Lung (tissue), 12 donors: ENCODE data around the gene HACD4. TPM values are rescaled to one million over a fixed set of nuclear protein-coding genes. Genes with fewer than 3 reads are reported as not detected.

Experiments used
- ATAC-seq: fragments of 200-7000 bp; cut with Tn5 transposase; one replicate; pipeline ENCODE4 v1.9.1; 2020; ENCODE audit warnings: moderate number of reproducible peaks; ENCODE audit not compliant: insufficient read depth, low FRiP score
- DNase-seq, 3 donors: peaks; one replicate each; pipeline ENCODE4 v3.0.0-alpha.2; 2013 to 2017
- H3K27ac ChIP-seq, 2 donors: one replicate each; pipeline ENCODE4 v1.5.1; 2013; ENCODE audit warnings: mild to moderate bottlenecking in 2 of 2, moderate library complexity in 2 of 2, control low read depth in 1 of 2, inconsistent platforms in 1 of 2, low read depth in 1 of 2, low read length in 1 of 2
- H3K27me3 ChIP-seq, 3 donors: one replicate each; pipeline ENCODE4 v1.5.1; 2013; ENCODE audit warnings: low read length in 2 of 3; ENCODE audit not compliant: control insufficient read depth in 3 of 3, insufficient read depth in 3 of 3
- H3K36me3 ChIP-seq, 4 donors: one replicate each; pipeline ENCODE4 v1.5.1; 2013; ENCODE audit warnings: low read length in 4 of 4, mild to moderate bottlenecking in 1 of 4, moderate library complexity in 1 of 4; ENCODE audit not compliant: control insufficient read depth in 4 of 4, insufficient read depth in 4 of 4
- H3K4me1 ChIP-seq, 5 donors: one replicate each; pipeline ENCODE4 v1.5.1; 2013; ENCODE audit warnings: low read length in 5 of 5, mild to moderate bottlenecking in 2 of 5, moderate library complexity in 1 of 5; ENCODE audit not compliant: control insufficient read depth in 5 of 5, insufficient read depth in 5 of 5
- H3K4me3 ChIP-seq: one replicate; pipeline ENCODE4 v1.5.1; 2013; ENCODE audit warnings: mild to moderate bottlenecking, control low read depth, moderate library complexity
- H3K9ac ChIP-seq, 2 donors: one replicate each; pipeline ENCODE4 v1.5.1; 2013; ENCODE audit warnings: low read length in 2 of 2, control low read depth in 1 of 2; ENCODE audit not compliant: insufficient read depth in 1 of 2
- H3K9me3 ChIP-seq, 4 donors: one replicate each; pipeline ENCODE4 v1.5.1; 2013; ENCODE audit warnings: low read length in 3 of 4, mild to moderate bottlenecking in 1 of 4, moderate library complexity in 1 of 4; ENCODE audit not compliant: control insufficient read depth in 4 of 4, insufficient read depth in 3 of 4
- CTCF ChIP-seq: IDR thresholded peaks from 2 replicates; pipeline ENCODE4 v1.5.1; 2012; ENCODE audit warnings: mild to moderate bottlenecking; ENCODE audit errors: control extremely low read depth, extremely low read depth
- WGBS, 2 donors: extraction: QIAGEN DNeasy Blood & Tissue Kit; methylation state at CpG; one replicate each; pipeline ENCODE4 v1.1.7; 2013; 5-methylcytosine and 5-hydroxymethylcytosine counted together
- polyA plus RNA-seq, 2 donors: library from polyadenylated mRNA; stranded (reverse); fragments of 200-250 nt; gene quantifications; one replicate each; pipeline ENCODE4 v1.2.1, GENCODE V29; 2013
- total RNA-seq, 2 donors: library from RNA; depleted of rRNA in 1 of 2; stranded (reverse); fragments of >200 nt in 1 of 2; gene quantifications; one replicate each; pipeline ENCODE4 v1.2.1, GENCODE V29; 2014 to 2021
- donor health status: control.
- donor health status: control.
- donor health status: Bipolar disorder and iron deficiency.
- donor health status: healthy.
- donor health status: DM: yes; HTN: yes; CAD: no.

HACD4 gene
- total and polyA plus RNA-seq, 4 donors: 2.7 to 15.2 (median 4.8) TPM

GRCh38 chr9:20985851-20986600 is 45.4 kb downstream of the HACD4 start:
- 94% methylated on average over 6 of the region's 6 CpGs for WGBS, 2 donors
- no peak overlapping the region for H3K9ac ChIP-seq
- no peak overlapping the region for H3K27ac ChIP-seq
- no peak overlapping the region for H3K4me3 ChIP-seq
- H3K27me3 ChIP-seq: no peaks in the 10 kb centered on the region
- no peak for DNase-seq
- no peak for TF ChIP-seq CTCF
- no peak for ATAC-seq
- H3K9me3 ChIP-seq: peaks cover 0 to 2% (median 0%) of the 10 kb centered on the region in 4 donors
- H3K36me3 ChIP-seq: peaks cover 6 to 20% (median 9%) of the 10 kb centered on the region in 4 donors
- H3K4me1 ChIP-seq: peaks cover 0 to 12% (median 2%) of the 10 kb centered on the region in 5 donors

- no peak overlapping the region for H3K9ac ChIP-seq
- H3K27me3 ChIP-seq: no peaks in the 10 kb centered on the region
- ATAC-seq (no peak), DNase-seq (no peak)
- TF ChIP-seq CTCF: no peak
- no peak overlapping the region for H3K4me3 ChIP-seq
- H3K36me3 ChIP-seq: peaks cover 0 to 15% (median 4%) of the 10 kb centered on the region in 4 donors
- peaks cover 0 to 2% (median 0%) of the 10 kb centered on the region in 4 donors for H3K9me3 ChIP-seq
- WGBS, 2 donors: 47 to 54% methylated on average over 3 of the region's 3 CpGs
- no peak overlapping the region for H3K27ac ChIP-seq
- peaks cover 0 to 13% (median 2%) of the 10 kb centered on the region in 5 donors for H3K4me1 ChIP-seq
These were observed 46.9 kb downstream of the HACD4 start for GRCh38 chr9:20984506-20984905.

- H3K4me1 ChIP-seq: peaks cover 0 to 13% (median 2%) of the 10 kb centered on the region in 5 donors
- DNase-seq: peak; percentile 30 to 65 (median 50)
- H3K27me3 ChIP-seq: no peaks in the 10 kb centered on the region
- no peak overlapping the region for H3K4me3 ChIP-seq
- peaks cover 0 to 2% (median 0%) of the 10 kb centered on the region in 4 donors for H3K9me3 ChIP-seq
- no peak for TF ChIP-seq CTCF
- H3K9ac ChIP-seq: no peak overlapping the region
- no peak overlapping the region for H3K27ac ChIP-seq
- WGBS, 2 donors: 30 to 57% methylated on average over 2 of the region's 2 CpGs
- ATAC-seq: no peak
- peaks cover 4 to 17% (median 7%) of the 10 kb centered on the region in 4 donors for H3K36me3 ChIP-seq
These were observed 50.0 kb downstream of the HACD4 start for GRCh38 chr9:20981486-20981885.
